GM23248 (cell line): ENCODE data around the gene HOXD13.

Experiments
- EZH2 ChIP-seq: fragments of 200-600 bp; sonication (generic); IDR thresholded peaks from 2 replicates; pipeline ENCODE4 v1.6.1; 2018; ENCODE audit warnings: antibody characterized with exemption, mild to moderate bottlenecking; ENCODE audit not compliant: insufficient read depth, poor library complexity, severe bottlenecking
- EZH2phosphoT487 ChIP-seq: fragments of 200-600 bp; sonication (generic); IDR thresholded peaks from 2 replicates; pipeline ENCODE4 v1.6.1; 2018; ENCODE audit warnings: antibody characterized with exemption, moderate library complexity, mild to moderate bottlenecking, low read depth; ENCODE audit not compliant: insufficient read depth

DNA sequence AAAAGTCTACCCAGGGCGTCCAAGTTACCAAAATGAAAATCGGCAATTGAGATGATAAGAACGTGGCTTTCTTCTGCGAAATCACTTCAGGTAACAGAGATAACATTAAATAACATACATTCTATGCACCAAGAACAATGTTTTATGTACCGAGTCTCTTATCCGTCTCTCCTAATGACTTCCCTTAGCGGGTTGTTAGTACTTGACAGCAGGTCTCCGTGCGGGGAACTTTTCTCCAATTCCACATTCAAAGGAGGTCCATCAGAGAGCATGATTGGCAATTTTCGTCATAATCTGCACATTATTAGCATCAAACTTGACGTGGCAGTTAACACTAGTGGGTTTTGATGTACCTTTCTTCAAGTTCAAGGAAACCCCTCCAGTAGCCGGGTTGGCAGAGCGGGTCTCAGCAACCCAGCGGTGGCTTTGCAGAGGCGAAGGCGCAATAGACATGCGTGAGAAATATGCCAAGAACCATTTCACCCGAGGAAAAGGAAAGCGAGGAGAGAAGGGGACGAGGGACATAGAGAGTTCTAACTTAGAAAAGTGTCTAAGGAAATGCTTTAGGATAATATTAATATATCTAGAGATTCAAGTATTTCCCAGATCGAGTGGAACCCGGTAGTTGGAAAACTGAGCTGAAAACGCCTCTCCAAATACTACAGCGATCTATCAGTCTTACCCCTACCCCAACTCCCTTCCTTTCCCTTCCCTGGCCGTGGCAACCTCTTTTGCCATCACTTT is 13.8 kb upstream of the HOXD13 start:
- no peak for TF ChIP-seq EZH2
- no peak for TF ChIP-seq EZH2phosphoT487
